Cardiac muscle cell (in vitro differentiated cells and primary cell): ENCODE measurements around the gene TMEM219. TPM values are rescaled to one million over a fixed set of nuclear protein-coding genes. Genes with fewer than 3 reads are reported as not detected.
"Not testable (repeated sequence)": the region's sequence is repeated elsewhere in the genome, so short reads cannot be mapped to it uniquely, and the experiment has no call there.

Experiments
- DNase-seq, 2 donors: peaks; one replicate each; pipeline versions ENCODE4 v3.0.0 to v3.0.0-alpha.2; 2010 to 2017; ENCODE audit warnings: low read depth in 1 of 2, low spot score in 1 of 2
- H3K27ac ChIP-seq: fragments of 200-600 bp; sonication (generic); 2 replicates; pipeline ENCODE4 v1.5.1; 2016
- H3K27me3 ChIP-seq: fragments of 200-600 bp; sonication (generic); 2 replicates; pipeline ENCODE4 v1.6.0; 2016; ENCODE audit warnings: control low read depth
- H3K36me3 ChIP-seq: fragments of 200-600 bp; sonication (generic); 2 replicates; pipeline ENCODE4 v1.5.1; 2016; ENCODE audit warnings: control low read depth
- H3K4me1 ChIP-seq: fragments of 200-600 bp; sonication (generic); 2 replicates; pipeline ENCODE4 v1.8.1; 2017; ENCODE audit warnings: low read depth, mild to moderate bottlenecking, mixed run types
- H3K4me3 ChIP-seq: fragments of 200-600 bp; sonication (generic); 2 replicates; pipeline ENCODE4 v1.5.1; 2016; ENCODE audit warnings: mild to moderate bottlenecking
- H3K9me3 ChIP-seq: fragments of 200-600 bp; sonication (generic); 2 replicates; pipeline ENCODE4 v1.5.1; 2017; ENCODE audit warnings: low read depth, mild to moderate bottlenecking, control low read depth
- CTCF ChIP-seq: IDR thresholded peaks from 2 replicates; pipeline ENCODE4 v1.5.1; 2012; ENCODE audit warnings: low read depth, mild to moderate bottlenecking, low read length
- polyA plus RNA-seq: library from polyadenylated mRNA; unstranded; fragments of >200 nt; fragmentation: Nextera tagmentation; extraction: Ambion mirVana; gene quantifications from 2 replicates; pipeline ENCODE4 v1.2.1, GENCODE V29; 2016
- total RNA-seq: library from RNA; depleted of rRNA; stranded (reverse); fragments of >200 nt; gene quantifications from 2 replicates; pipeline ENCODE4 v1.2.3, GENCODE V29; 2016

Gene TMEM219
- total and polyA plus RNA-seq, 2 experiments from 2014 or later: 109 to 110 TPM

GRCh38 chr16:30016555-30017276 lies 54.8 kb downstream of the TMEM219 start:
- Histone ChIP-seq H3K9me3 (no peaks in the 10 kb centered on the region), H3K36me3 (no peaks in the 10 kb centered on the region), H3K4me1 (no peaks in the 10 kb centered on the region), H3K27me3 (peaks cover 7% of the 10 kb centered on the region), H3K4me3 (no peak overlapping the region), H3K27ac (no peak overlapping the region)
- no peak for TF ChIP-seq CTCF
- no peak for DNase-seq

GRCh38 chr16:30017277-30017656 lies 55.4 kb downstream of the TMEM219 start:
- Histone ChIP-seq H3K27ac (no peak overlapping the region), H3K4me3 (no peak overlapping the region), H3K27me3 (peaks cover 1% of the 10 kb centered on the region), H3K36me3 (no peaks in the 10 kb centered on the region), H3K9me3 (no peaks in the 10 kb centered on the region), H3K4me1 (no peaks in the 10 kb centered on the region)
- no peak for TF ChIP-seq CTCF
- DNase-seq: no peak

DNA sequence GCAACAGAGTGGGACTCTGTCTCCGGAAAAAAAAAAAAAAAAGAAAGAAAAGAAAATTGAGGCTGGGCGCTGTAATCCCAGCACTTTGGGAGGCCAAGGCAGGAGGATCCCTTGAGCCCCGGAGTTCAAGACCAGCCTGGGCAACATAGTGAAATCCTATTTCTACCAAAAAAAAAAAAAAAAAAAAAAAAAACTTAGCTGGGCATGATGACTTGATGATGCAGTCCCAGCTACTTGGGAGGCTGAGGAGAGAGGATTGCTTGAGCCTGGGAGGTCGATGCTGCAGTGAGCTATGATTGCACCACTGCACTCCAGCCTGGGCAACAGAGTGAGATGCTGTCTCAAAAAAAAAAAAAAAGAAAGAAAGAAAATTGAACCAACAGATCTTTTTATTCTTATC lies 56.1 kb downstream of the TMEM219 start:
- H3K9me3 ChIP-seq, H3K4me3 ChIP-seq, DNase-seq, H3K27ac ChIP-seq, H3K36me3 ChIP-seq, H3K4me1 ChIP-seq, H3K27me3 ChIP-seq: not testable (repeated sequence)

GRCh38 chr16:30018731-30019158 lies 56.9 kb downstream of the TMEM219 start:
- Histone ChIP-seq H3K4me1 (no peaks in the 10 kb centered on the region), H3K9me3 (no peaks in the 10 kb centered on the region), H3K36me3 (no peaks in the 10 kb centered on the region), H3K27me3 (no peaks in the 10 kb centered on the region), H3K4me3 (no peak overlapping the region), H3K27ac (no peak overlapping the region)
- TF ChIP-seq CTCF: no peak
- no peak for DNase-seq

Other genes starting within 250 kb of the TMEM219 start
- gene C16orf54, start 216.1 kb upstream of the TMEM219 start, total RNA-seq: not detected in 2 replicates
- gene C16orf54, start 216.1 kb upstream of the TMEM219 start, polyA plus RNA-seq: not detected in 2 replicates
- gene ZG16, start 183.8 kb upstream of the TMEM219 start, total RNA-seq: not detected in 2 replicates
- gene ZG16, start 183.8 kb upstream of the TMEM219 start, polyA plus RNA-seq: not detected in 2 replicates
- gene KIF22, start 171.3 kb upstream of the TMEM219 start, total RNA-seq: 57.5 and 121 TPM in 2 replicates
- gene KIF22, start 171.3 kb upstream of the TMEM219 start, polyA plus RNA-seq: 59.5 and 103 TPM in 2 replicates
- 310 and 370 TPM in 2 replicates for gene MAZ, start 155.6 kb upstream of the TMEM219 start, total RNA-seq
- 186 and 257 TPM in 2 replicates for gene MAZ, start 155.6 kb upstream of the TMEM219 start, polyA plus RNA-seq
- gene PRRT2, start 149.9 kb upstream of the TMEM219 start, total RNA-seq: 17.9 and 19.7 TPM in 2 replicates
- 19.3 and 19.8 TPM in 2 replicates for gene PRRT2, start 149.9 kb upstream of the TMEM219 start, polyA plus RNA-seq
- gene PAGR1, start 145.9 kb upstream of the TMEM219 start, total RNA-seq: 113 and 120 TPM in 2 replicates
- gene PAGR1, start 145.9 kb upstream of the TMEM219 start, polyA plus RNA-seq: 106 and 113 TPM in 2 replicates
- gene MVP, start 141.6 kb upstream of the TMEM219 start, total RNA-seq: 8.9 and 25.0 TPM in 2 replicates
- 9.3 and 21.2 TPM in 2 replicates for gene MVP, start 141.6 kb upstream of the TMEM219 start, polyA plus RNA-seq
- gene CDIPT, start 98.9 kb upstream of the TMEM219 start, total RNA-seq: 138 and 139 TPM in 2 replicates
- 144 TPM in 2 replicates for gene CDIPT, start 98.9 kb upstream of the TMEM219 start, polyA plus RNA-seq
- 13.9 and 21.1 TPM in 2 replicates for gene SEZ6L2, start 62.5 kb upstream of the TMEM219 start, total RNA-seq
- gene SEZ6L2, start 62.5 kb upstream of the TMEM219 start, polyA plus RNA-seq: 5.8 and 10.3 TPM in 2 replicates
- 1.8 and 3.9 TPM in 2 replicates for gene ASPHD1, start 61.6 kb upstream of the TMEM219 start, total RNA-seq
- gene ASPHD1, start 61.6 kb upstream of the TMEM219 start, polyA plus RNA-seq: 1.8 and 2.3 TPM in 2 replicates
- gene KCTD13, start 35.9 kb upstream of the TMEM219 start, total RNA-seq: 17.6 and 22.1 TPM in 2 replicates
- 22.3 and 23.3 TPM in 2 replicates for gene KCTD13, start 35.9 kb upstream of the TMEM219 start, polyA plus RNA-seq
- 69.4 and 70.9 TPM in 2 replicates for gene TAOK2, start 11.8 kb downstream of the TMEM219 start, total RNA-seq
- gene TAOK2, start 11.8 kb downstream of the TMEM219 start, polyA plus RNA-seq: 25.8 and 36.2 TPM in 2 replicates
- gene HIRIP3, start 33.5 kb downstream of the TMEM219 start, total RNA-seq: 22.2 and 25.6 TPM in 2 replicates
- 26.7 and 32.5 TPM in 2 replicates for gene HIRIP3, start 33.5 kb downstream of the TMEM219 start, polyA plus RNA-seq
- 83.7 and 167 TPM in 2 replicates for gene INO80E, start 34.2 kb downstream of the TMEM219 start, total RNA-seq
- gene INO80E, start 34.2 kb downstream of the TMEM219 start, polyA plus RNA-seq: 17.1 and 19.0 TPM in 2 replicates
- gene DOC2A, start 48.9 kb downstream of the TMEM219 start, total RNA-seq: 1.6 and 7.2 TPM in 2 replicates
- gene DOC2A, start 48.9 kb downstream of the TMEM219 start, polyA plus RNA-seq: 3.3 and 6.9 TPM in 2 replicates
- gene C16orf92, start 61.1 kb downstream of the TMEM219 start, total RNA-seq: not detected in 2 replicates
- not detected in 2 replicates for gene C16orf92, start 61.1 kb downstream of the TMEM219 start, polyA plus RNA-seq
- gene TLCD3B, start 69.2 kb downstream of the TMEM219 start, total RNA-seq: 0.21 and 0.36 TPM in 2 replicates
- gene TLCD3B, start 69.2 kb downstream of the TMEM219 start, polyA plus RNA-seq: not detected in 2 replicates
- 3,852 and 5,767 TPM in 2 replicates for gene ALDOA, start 103.7 kb downstream of the TMEM219 start, total RNA-seq
- gene ALDOA, start 103.7 kb downstream of the TMEM219 start, polyA plus RNA-seq: 5,441 and 6,816 TPM in 2 replicates
- gene PPP4C, start 113.9 kb downstream of the TMEM219 start, total RNA-seq: 94.3 and 134 TPM in 2 replicates
- gene PPP4C, start 113.9 kb downstream of the TMEM219 start, polyA plus RNA-seq: 217 and 225 TPM in 2 replicates
- 1.6 and 5.0 TPM in 2 replicates for gene TBX6, start 129.8 kb downstream of the TMEM219 start, total RNA-seq
- gene TBX6, start 129.8 kb downstream of the TMEM219 start, polyA plus RNA-seq: 2.2 and 8.9 TPM in 2 replicates
- gene YPEL3, start 134.1 kb downstream of the TMEM219 start, total RNA-seq: 67.1 and 107 TPM in 2 replicates
- gene YPEL3, start 134.1 kb downstream of the TMEM219 start, polyA plus RNA-seq: 115 and 143 TPM in 2 replicates
- 1.7 and 2.0 TPM in 2 replicates for gene GDPD3, start 151.5 kb downstream of the TMEM219 start, total RNA-seq
- 0.72 and 0.96 TPM in 2 replicates for gene GDPD3, start 151.5 kb downstream of the TMEM219 start, polyA plus RNA-seq
- 57.2 and 70.2 TPM in 2 replicates for gene MAPK3, start 161.1 kb downstream of the TMEM219 start, total RNA-seq
- 29.7 and 35.9 TPM in 2 replicates for gene MAPK3, start 161.1 kb downstream of the TMEM219 start, polyA plus RNA-seq
- gene CORO1A, start 221.5 kb downstream of the TMEM219 start, total RNA-seq: 0.92 and 3.2 TPM in 2 replicates
- gene CORO1A, start 221.5 kb downstream of the TMEM219 start, polyA plus RNA-seq: 2.0 and 3.4 TPM in 2 replicates
- gene BOLA2B, start 231.6 kb downstream of the TMEM219 start, total RNA-seq: 254 and 290 TPM in 2 replicates
- 89.4 and 146 TPM in 2 replicates for gene BOLA2B, start 231.6 kb downstream of the TMEM219 start, polyA plus RNA-seq
- 61.6 and 76.1 TPM in 2 replicates for gene SLX1A, start 231.8 kb downstream of the TMEM219 start, total RNA-seq
- gene SLX1A, start 231.8 kb downstream of the TMEM219 start, polyA plus RNA-seq: 67.3 and 85.1 TPM in 2 replicates
- gene SULT1A3, start 237.2 kb downstream of the TMEM219 start, total RNA-seq: 3.7 and 4.2 TPM in 2 replicates
- gene SULT1A3, start 237.2 kb downstream of the TMEM219 start, polyA plus RNA-seq: 7.7 and 17.1 TPM in 2 replicates